H1 (cell line): ENCODE data around the gene KXD1. TPM values are rescaled to one million over a fixed set of nuclear protein-coding genes. Genes with fewer than 3 reads are reported as not detected.

ENCODE experiments used
- BACH1 ChIP-seq: IDR thresholded peaks from 2 replicates; pipeline ENCODE4 v1.6.1; 2012; ENCODE audit warnings: low read length, improper control_type of control experiment
- CHD2 ChIP-seq: IDR thresholded peaks from 2 replicates; pipeline ENCODE4 v1.6.1; 2012; ENCODE audit warnings: low read length, improper control_type of control experiment
- CTBP2 ChIP-seq: IDR thresholded peaks from 2 replicates; pipeline ENCODE4 v1.7.0; 2011; ENCODE audit warnings: borderline replicate concordance, mild to moderate bottlenecking, moderate library complexity, mixed read lengths, low read length; ENCODE audit not compliant: insufficient read depth, insufficient read length
- HDAC6 ChIP-seq: IDR thresholded peaks from one replicate; pipeline ENCODE4 v1.7.1; 2012; ENCODE audit warnings: low read depth, mild to moderate bottlenecking, inconsistent platforms, low read length, moderate library complexity
- JUN ChIP-seq: IDR thresholded peaks from 2 replicates; pipeline ENCODE4 v1.6.1; 2011; ENCODE audit warnings: low read depth, mild to moderate bottlenecking, improper control_type of control experiment, low read length
- KDM4A ChIP-seq: IDR thresholded peaks from one replicate; pipeline ENCODE4 v1.7.1; 2012; ENCODE audit warnings: low read depth, mild to moderate bottlenecking, moderate library complexity, low read length, inconsistent platforms; ENCODE audit not compliant: severe bottlenecking
- RBBP5 ChIP-seq: IDR thresholded peaks from 2 replicates; pipeline ENCODE4 v1.7.1; 2012; ENCODE audit warnings: low read depth, mild to moderate bottlenecking, inconsistent platforms, low read length, moderate library complexity, borderline replicate concordance
- RFX5 ChIP-seq: IDR thresholded peaks from 2 replicates; pipeline ENCODE4 v1.6.1; 2011; ENCODE audit warnings: low read depth, low read length, improper control_type of control experiment, borderline replicate concordance
- SIRT6 ChIP-seq: IDR thresholded peaks from one replicate; pipeline ENCODE4 v1.7.1; 2012; ENCODE audit warnings: low read length, inconsistent platforms
- SRF ChIP-seq: IDR thresholded peaks from 2 replicates; pipeline ENCODE4 v1.6.1; 2011; ENCODE audit warnings: mild to moderate bottlenecking, low read depth, low read length, moderate library complexity
- ZNF274 ChIP-seq: IDR thresholded peaks from 2 replicates; pipeline ENCODE4 v1.7.0; 2012; ENCODE audit warnings: low read length, borderline replicate concordance; ENCODE audit errors: extremely low read depth
- polyA plus RNA-seq, 7 experiments: library from polyadenylated mRNA; depleted of rRNA in 3 of 7; stranded (reverse) in 5 of 7; unstranded in 2 of 7; fragments of >200 nt in 5 of 7; fragments of 200-250 nt in 2 of 7; gene quantifications; 1 replicate in 5 of 7; 2 replicates in 1 of 7; 4 replicates in 1 of 7; pipeline versions ENCODE4 v1.2.1 to v1.2.3, GENCODE V29; 2011 to 2013; ENCODE audit warnings: missing spikeins in 2 of 7, mixed read lengths in 2 of 7
- total RNA-seq: library from RNA; stranded (reverse); fragmentation: NEBNext Ultra II Directional; extraction: Animal tissue kit (Norgen Biotek cat#: 25700); gene quantifications from 2 replicates; pipeline ENCODE4 v1.2.1, GENCODE V29; 2021
- TF ChIP-seq, protein P1 (sequence below): IDR thresholded peaks from 2 replicates; pipeline ENCODE4 v1.6.1; 2011; ENCODE audit warnings: low read length, improper control_type of control experiment
- TF ChIP-seq, protein P2 (sequence below): IDR thresholded peaks from 2 replicates; pipeline ENCODE4 v1.6.1; 2012; ENCODE audit warnings: low read length, inconsistent platforms
- TF ChIP-seq, protein P3 (sequence below): IDR thresholded peaks from 2 replicates; pipeline ENCODE4 v1.6.1; 2012; ENCODE audit warnings: inconsistent platforms

Gene KXD1
- total and polyA plus RNA-seq, 2 of the 8 experiments (the other 6 are each of a cell fraction or from before 2014, with no cell fraction given): 115 to 267 TPM

DNA sequence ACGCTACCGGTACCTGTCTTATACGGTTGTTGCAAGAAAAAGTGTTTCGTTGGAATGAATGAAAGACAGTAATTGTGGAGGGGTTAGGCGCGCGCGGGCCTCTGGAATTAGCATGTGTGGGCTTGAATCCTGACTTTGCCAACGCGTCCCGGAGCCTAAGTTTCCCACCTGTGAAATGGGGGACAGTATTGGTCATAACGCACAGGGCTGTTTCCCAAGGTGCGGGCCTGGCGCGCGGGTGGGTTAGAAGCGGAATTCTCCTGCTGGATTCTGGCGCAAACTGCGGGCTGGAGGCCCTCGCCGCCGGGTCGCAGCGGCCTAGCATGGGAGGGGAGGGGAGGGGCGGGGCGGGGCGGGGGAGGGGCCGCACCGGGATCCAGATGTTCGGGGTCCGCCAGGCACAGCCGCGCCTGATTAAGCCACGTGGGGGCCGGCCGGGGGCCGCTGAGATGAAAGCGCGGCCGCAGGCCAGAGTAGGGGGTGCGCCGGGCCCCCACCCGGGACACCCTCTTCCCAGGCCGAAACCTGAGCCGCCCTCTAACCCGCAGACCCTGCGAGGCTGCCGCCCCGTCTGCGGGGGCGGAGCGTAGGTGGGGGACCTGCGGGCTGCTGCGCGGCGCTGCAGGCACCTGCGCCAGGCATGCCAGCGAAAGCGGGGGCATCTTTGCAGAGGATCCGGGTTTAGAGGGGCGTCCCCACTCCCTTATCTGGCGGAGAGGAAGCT is 53.8 kb downstream of the KXD1 start (continued):
- TF ChIP-seq KDM4A (peak; percentile 30), CTBP2 (no peak), SIRT6 (no peak), JUN (no peak), HDAC6 (no peak), RFX5 (no peak), ZNF274 (no peak), BACH1 (no peak), CHD2 (no peak), SRF (no peak), RBBP5 (0 out of 2 replicates have a peak, but pooled peaks have one; percentile 43)
- TF ChIP-seq, protein P1, sequence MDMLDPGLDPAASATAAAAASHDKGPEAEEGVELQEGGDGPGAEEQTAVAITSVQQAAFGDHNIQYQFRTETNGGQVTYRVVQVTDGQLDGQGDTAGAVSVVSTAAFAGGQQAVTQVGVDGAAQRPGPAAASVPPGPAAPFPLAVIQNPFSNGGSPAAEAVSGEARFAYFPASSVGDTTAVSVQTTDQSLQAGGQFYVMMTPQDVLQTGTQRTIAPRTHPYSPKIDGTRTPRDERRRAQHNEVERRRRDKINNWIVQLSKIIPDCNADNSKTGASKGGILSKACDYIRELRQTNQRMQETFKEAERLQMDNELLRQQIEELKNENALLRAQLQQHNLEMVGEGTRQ: no peak
- TF ChIP-seq, protein P2, sequence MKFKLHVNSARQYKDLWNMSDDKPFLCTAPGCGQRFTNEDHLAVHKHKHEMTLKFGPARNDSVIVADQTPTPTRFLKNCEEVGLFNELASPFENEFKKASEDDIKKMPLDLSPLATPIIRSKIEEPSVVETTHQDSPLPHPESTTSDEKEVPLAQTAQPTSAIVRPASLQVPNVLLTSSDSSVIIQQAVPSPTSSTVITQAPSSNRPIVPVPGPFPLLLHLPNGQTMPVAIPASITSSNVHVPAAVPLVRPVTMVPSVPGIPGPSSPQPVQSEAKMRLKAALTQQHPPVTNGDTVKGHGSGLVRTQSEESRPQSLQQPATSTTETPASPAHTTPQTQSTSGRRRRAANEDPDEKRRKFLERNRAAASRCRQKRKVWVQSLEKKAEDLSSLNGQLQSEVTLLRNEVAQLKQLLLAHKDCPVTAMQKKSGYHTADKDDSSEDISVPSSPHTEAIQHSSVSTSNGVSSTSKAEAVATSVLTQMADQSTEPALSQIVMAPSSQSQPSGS: no peak
- TF ChIP-seq, protein P3, sequence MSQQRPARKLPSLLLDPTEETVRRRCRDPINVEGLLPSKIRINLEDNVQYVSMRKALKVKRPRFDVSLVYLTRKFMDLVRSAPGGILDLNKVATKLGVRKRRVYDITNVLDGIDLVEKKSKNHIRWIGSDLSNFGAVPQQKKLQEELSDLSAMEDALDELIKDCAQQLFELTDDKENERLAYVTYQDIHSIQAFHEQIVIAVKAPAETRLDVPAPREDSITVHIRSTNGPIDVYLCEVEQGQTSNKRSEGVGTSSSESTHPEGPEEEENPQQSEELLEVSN: no peak
